GM20000 (cell line): ENCODE data around the gene CLDN10.
"Not testable (repeated sequence)": the region's sequence is repeated elsewhere in the genome, so short reads cannot be mapped to it uniquely, and the experiment has no call there.

ENCODE experiments used
- DNase-seq: peaks from one replicate; pipeline ENCODE4 v3.0.0; 2012; ENCODE audit warnings: low spot score
- TF ChIP-seq, protein P1 (sequence below): IDR thresholded peaks from 2 replicates; pipeline ENCODE4 v1.5.1; 2012; ENCODE audit warnings: mild to moderate bottlenecking, control low read depth; ENCODE audit errors: extremely low read depth, missing control alignments

Gene CLDN10

DNA sequence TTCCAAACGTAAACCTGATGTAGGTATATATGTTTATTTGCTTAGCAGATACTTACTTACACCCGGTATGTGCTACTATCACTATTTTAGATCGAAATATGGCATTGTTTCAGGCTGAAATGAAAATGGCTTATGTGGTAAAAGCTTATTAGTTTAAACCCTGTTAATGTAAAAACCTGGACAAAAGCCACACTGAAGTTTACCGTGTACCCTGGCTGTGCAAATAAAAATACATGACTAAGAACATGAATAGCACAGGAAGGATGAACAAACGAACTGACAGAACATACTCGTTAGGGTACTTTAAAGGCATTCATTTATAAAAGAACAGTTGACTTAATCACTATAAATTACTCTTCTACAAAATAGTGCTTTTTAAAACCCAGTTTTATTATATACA, 6.6 kb downstream of the CLDN10 start:
- DNase-seq = no peak
- TF ChIP-seq, protein P1, sequence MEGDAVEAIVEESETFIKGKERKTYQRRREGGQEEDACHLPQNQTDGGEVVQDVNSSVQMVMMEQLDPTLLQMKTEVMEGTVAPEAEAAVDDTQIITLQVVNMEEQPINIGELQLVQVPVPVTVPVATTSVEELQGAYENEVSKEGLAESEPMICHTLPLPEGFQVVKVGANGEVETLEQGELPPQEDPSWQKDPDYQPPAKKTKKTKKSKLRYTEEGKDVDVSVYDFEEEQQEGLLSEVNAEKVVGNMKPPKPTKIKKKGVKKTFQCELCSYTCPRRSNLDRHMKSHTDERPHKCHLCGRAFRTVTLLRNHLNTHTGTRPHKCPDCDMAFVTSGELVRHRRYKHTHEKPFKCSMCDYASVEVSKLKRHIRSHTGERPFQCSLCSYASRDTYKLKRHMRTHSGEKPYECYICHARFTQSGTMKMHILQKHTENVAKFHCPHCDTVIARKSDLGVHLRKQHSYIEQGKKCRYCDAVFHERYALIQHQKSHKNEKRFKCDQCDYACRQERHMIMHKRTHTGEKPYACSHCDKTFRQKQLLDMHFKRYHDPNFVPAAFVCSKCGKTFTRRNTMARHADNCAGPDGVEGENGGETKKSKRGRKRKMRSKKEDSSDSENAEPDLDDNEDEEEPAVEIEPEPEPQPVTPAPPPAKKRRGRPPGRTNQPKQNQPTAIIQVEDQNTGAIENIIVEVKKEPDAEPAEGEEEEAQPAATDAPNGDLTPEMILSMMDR = no peak

DNA sequence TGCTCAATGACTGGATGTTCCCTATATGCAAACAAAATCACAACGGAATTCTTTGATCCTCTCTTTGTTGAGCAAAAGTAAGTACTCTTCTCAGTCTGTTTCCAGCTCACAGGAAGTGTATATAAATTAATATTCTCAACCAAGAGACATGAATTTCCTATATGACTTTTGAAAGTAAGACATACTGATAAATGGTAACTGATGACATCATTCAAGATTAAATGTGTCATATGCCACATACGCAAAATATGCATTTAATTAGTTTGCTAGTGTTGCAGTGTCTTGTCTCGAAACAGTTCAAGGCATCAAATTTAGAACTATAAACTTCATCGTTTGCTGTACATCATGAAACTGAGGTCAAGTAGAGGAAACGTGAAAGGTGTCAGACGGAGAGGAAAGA, 7.9 kb downstream of the CLDN10 start:
- DNase-seq = no peak
- TF ChIP-seq, protein P1 = no peak

DNA sequence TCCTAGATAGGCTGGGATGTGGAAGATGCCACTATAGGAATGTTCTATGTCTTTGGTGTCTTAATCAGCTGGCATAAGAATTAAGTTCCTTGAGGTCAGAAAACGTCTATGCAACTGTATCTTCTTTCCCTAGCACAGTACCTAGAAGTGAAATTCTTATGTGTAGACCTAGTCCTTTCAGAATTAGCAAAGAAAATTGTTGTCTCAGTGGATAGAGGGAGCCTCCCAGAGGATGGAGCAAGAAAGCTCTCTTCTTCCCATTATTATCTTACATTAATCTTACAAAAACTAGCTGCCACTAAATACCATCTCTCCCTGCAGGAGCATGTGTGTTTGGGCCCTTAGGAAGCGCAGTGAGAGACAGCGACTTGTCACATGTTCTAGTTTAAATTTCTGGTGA, 11.6 kb downstream of the CLDN10 start:
- DNase-seq = no peak
- TF ChIP-seq, protein P1 = no peak

DNA sequence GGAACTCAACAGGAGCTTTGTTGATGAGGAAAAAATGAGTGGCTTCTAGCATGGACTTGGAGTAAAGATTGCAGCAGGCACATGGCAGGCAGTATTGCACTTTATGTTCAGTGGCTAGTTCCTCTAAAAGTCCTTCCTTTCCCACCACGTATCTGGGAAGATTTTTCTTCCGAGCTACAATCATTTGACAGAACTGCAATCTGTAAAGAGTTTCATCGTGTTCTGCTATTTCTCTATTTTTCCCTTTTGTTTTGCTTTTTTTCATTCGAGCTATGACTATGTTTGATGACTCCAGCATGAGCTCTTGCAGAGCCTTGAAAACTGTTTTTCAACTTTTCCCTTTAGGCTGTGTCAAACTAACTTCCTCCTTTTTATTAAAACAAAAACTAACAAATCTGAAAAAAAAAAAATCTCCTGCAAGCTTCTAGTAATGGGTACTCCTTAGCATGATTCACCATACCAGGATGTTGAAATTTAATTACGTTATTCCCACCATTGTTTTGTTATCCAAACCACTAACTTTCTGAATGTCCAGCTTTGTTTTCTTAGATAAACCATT, 12.3 kb downstream of the CLDN10 start:
- TF ChIP-seq, protein P1 = no peak
- no peak for DNase-seq

DNA sequence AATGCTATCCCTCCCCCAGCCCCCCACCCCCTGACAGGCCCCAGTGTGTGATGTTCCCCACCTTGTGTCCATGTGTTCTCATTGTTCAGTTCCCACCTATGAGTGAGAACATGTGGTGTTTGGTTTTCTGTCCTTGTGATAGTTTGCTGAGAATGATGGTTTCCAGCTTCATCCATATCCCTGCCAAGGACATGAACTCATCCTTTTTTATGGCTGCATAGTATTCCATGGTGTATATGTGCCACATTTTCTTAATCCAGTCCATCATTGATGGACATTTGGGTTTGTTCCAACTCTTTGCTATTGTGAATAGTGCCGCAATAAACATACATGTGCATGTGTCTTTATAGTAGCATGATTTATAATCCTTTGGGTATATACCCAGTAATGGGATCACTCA, 13.2 kb downstream of the CLDN10 start:
- not testable (repeated sequence) for DNase-seq

DNA sequence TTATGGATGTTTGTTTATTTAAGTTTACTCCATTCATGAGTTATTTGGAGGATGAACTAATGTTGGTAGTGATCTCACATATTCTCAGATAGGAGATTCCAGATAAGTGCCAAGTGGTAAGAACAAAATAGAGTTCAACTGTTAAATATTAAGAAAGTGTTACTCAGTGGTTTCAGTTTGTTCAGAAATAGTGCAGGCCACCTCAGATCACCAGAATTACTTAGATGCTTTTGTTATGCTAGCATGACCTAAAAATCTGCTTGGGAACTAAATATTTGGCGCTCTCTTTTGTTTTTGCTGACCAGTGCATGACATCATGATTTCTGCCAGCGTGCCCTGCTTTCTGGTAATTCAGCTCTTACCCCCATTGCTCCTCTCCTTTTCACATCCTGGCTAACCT, 15.6 kb downstream of the CLDN10 start:
- TF ChIP-seq, protein P1 = no peak
- no peak for DNase-seq

DNA sequence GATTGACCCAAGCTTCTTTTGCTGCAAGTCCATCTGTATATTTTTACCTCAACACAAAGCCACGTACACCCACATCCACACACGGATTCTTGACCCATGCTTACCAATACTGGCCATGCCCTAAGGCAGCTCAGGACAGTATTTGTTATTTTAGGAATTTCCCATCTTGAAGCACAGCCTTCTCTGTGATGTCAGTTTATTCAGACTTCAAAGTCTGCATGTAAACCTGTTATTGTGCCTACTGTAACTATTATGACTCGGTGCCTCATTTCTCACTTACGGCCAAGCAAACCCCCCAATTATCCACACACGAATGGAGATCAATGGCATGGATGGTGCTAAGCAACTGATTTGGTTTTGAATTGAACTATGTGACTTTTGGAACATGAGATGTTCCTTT, 17.5 kb downstream of the CLDN10 start:
- TF ChIP-seq, protein P1 = no peak
- no peak for DNase-seq

DNA sequence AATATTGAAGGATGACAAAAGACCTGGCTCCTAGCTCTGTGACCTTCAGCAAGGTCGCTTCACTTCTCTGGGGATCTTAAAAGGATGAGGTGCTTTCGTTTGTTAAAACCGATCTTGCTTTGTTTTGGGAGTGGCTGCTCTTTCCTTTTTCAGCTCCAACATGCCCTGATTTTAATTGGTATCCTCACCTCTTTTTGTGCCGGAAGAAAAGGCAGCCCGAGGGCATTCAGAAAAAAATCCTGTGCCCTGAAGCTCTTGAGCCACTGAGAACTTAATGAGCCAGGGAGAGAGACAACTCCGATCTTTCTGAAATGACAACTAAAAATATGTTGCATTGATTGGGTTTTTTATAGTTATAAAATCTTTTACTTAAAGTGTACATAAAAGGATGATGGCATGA, 19.4 kb downstream of the CLDN10 start:
- TF ChIP-seq, protein P1 = no peak
- DNase-seq = no peak
